Measurements from ENCODE around the gene HILPDA. TPM values are rescaled to one million over a fixed set of nuclear protein-coding genes. Genes with fewer than 3 reads are reported as not detected.

Gene HILPDA
- total and polyA plus RNA-seq, 9 of the 15 experiments (the other 6 are each of a cell fraction or from before 2014, with no cell fraction given), result 8.3 to 71.8 (median 23.5) TPM

DNA sequence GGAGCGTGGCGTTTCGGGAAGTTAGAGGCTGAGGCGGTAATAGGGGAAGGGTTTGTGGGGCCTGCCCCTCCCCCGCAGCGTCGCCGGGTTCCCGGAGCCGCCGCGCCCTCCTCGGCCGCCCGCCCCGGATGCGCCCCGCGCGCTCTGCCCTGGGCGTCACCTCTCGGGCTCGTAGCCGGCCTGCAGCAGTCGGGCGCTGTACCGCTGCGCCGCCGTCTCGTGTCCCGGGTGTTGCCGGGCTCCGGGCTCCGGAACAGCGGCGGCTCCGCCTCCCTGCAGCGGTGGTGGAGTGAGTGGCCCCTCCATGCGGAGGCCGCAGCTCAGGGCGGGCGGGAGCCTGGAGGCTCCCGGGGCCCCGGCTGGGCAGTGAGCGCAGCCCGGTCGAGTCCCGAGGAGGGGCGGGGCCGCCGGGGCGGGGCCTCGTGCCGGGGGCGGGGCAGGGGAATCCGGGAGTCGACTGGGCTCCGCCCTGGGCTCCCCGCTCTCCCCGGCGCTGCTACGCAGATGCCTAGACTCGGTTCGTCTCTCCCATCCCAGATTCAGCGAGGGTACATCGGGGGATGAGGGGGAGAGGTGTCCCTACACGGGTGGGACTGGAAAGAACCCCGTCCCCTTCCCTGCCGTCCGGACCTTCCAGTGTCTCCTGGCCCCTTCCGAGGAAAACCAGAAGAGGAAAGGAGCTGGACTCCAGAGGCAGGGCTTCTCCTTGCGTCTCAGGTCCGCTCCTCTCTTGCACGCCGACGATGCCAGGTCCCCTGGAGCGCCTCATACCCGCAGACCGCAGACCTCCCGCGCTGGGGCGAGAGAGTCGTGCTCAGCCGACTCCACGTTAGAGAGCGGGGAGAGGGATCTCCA is 45.9 kb upstream of the HILPDA start, which contains the start of gene IMPDH1 (continued):
- TF ChIP-seq, protein P1, sequence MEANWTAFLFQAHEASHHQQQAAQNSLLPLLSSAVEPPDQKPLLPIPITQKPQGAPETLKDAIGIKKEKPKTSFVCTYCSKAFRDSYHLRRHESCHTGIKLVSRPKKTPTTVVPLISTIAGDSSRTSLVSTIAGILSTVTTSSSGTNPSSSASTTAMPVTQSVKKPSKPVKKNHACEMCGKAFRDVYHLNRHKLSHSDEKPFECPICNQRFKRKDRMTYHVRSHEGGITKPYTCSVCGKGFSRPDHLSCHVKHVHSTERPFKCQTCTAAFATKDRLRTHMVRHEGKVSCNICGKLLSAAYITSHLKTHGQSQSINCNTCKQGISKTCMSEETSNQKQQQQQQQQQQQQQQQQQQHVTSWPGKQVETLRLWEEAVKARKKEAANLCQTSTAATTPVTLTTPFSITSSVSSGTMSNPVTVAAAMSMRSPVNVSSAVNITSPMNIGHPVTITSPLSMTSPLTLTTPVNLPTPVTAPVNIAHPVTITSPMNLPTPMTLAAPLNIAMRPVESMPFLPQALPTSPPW (CRISPR knock-in tag; IDR thresholded peaks at IDR 0.05), result peak; percentile 81
- TF ChIP-seq GATAD2B (IDR thresholded peaks at IDR 0.05; ENCODE audit: borderline replicate concordance) (peak; percentile 95), TAF15 (IDR thresholded peaks at IDR 0.05; ENCODE audit: low read depth, low read length) (no peak), NFXL1 (CRISPR knock-in tag; IDR thresholded peaks at IDR 0.05) (no peak), SPI1 (IDR thresholded peaks at IDR 0.05; ENCODE audit: borderline replicate concordance, low read depth, low read length) (peak; percentile 54; the same call in 1 of the 2 replicates), NFIX (CRISPR knock-in tag; IDR thresholded peaks at IDR 0.05; ENCODE audit: low read depth) (no peak), CREB1 (IDR thresholded peaks at IDR 0.05) (peak; percentile 58), CREB1 (CRISPR knock-in tag; IDR thresholded peaks at IDR 0.05) (no peak; the same call in 1 of the 2 replicates), SAFB2 (IDR thresholded peaks at IDR 0.05; ENCODE audit: borderline replicate concordance, low read depth, low read length, severe bottlenecking) (no peak), MGA (IDR thresholded peaks at IDR 0.05) (no peak), ZNF133 (CRISPR knock-in tag; IDR thresholded peaks at IDR 0.05) (no peak), RCOR1 (IDR thresholded peaks at IDR 0.05; ENCODE audit: borderline replicate concordance in 1 of 2, low read depth in 2 of 2, low read length in 2 of 2) (peak in 1 of 2 experiments; percentile 53; a peak in 3 of 4 replicates)

All from K562 (cell line).